GM06990 (cell line): ENCODE measurements around the gene CDH22.

Experiments
- DNase-seq: peaks from one replicate; pipeline ENCODE4 v3.0.0-alpha.2; 2011; ENCODE audit not compliant: insufficient read length; ENCODE audit errors: extremely low read depth
- H3K27me3 ChIP-seq: replicated peaks from 2 replicates; pipeline ENCODE4 v1.6.0; 2011; ENCODE audit warnings: low read length; ENCODE audit not compliant: control insufficient read depth, insufficient read depth
- H3K36me3 ChIP-seq: 2 replicates; pipeline ENCODE4 v1.5.1; 2011; ENCODE audit warnings: low read length; ENCODE audit not compliant: control insufficient read depth, insufficient read depth
- H3K4me3 ChIP-seq: replicated peaks from 2 replicates; pipeline ENCODE4 v1.5.1; 2011; ENCODE audit warnings: low read depth, mild to moderate bottlenecking, control low read depth, low read length
- TF ChIP-seq, protein P1 (sequence below): IDR thresholded peaks from 2 replicates; pipeline ENCODE4 v1.5.1; 2011; ENCODE audit warnings: low read length, control low read depth, mild to moderate bottlenecking, inconsistent platforms; ENCODE audit not compliant: insufficient read depth, poor library complexity, severe bottlenecking

The CDH22 gene

GRCh38 chr20:46174469-46175126, 133.7 kb downstream of the CDH22 start:
- peak; percentile 53 for DNase-seq
- H3K27me3 ChIP-seq, result peaks cover 2% of the 10 kb centered on the region
- TF ChIP-seq, protein P1, sequence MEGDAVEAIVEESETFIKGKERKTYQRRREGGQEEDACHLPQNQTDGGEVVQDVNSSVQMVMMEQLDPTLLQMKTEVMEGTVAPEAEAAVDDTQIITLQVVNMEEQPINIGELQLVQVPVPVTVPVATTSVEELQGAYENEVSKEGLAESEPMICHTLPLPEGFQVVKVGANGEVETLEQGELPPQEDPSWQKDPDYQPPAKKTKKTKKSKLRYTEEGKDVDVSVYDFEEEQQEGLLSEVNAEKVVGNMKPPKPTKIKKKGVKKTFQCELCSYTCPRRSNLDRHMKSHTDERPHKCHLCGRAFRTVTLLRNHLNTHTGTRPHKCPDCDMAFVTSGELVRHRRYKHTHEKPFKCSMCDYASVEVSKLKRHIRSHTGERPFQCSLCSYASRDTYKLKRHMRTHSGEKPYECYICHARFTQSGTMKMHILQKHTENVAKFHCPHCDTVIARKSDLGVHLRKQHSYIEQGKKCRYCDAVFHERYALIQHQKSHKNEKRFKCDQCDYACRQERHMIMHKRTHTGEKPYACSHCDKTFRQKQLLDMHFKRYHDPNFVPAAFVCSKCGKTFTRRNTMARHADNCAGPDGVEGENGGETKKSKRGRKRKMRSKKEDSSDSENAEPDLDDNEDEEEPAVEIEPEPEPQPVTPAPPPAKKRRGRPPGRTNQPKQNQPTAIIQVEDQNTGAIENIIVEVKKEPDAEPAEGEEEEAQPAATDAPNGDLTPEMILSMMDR, result peak; percentile 62
- no peaks in the 10 kb centered on the region for H3K36me3 ChIP-seq
- H3K4me3 ChIP-seq, result no peak overlapping the region

GRCh38 chr20:46173652-46174468, 134.4 kb downstream of the CDH22 start:
- DNase-seq, result no peak
- TF ChIP-seq, protein P1, result no peak
- H3K36me3 ChIP-seq, result no peaks in the 10 kb centered on the region
- H3K27me3 ChIP-seq, result peaks cover 4% of the 10 kb centered on the region
- no peak overlapping the region for H3K4me3 ChIP-seq

- DNase-seq, result no peak
- TF ChIP-seq, protein P1, result no peak
- Histone ChIP-seq H3K27me3 (peaks cover 4% of the 10 kb centered on the region), H3K4me3 (no peak overlapping the region), H3K36me3 (no peaks in the 10 kb centered on the region)
Measured at GRCh38 chr20:46172961-46173536, 135.2 kb downstream of the CDH22 start.

GRCh38 chr20:46172455-46172854, 135.8 kb downstream of the CDH22 start:
- no peaks in the 10 kb centered on the region for H3K36me3 ChIP-seq
- H3K27me3 ChIP-seq, result peaks cover 4% of the 10 kb centered on the region
- H3K4me3 ChIP-seq, result no peak overlapping the region
- TF ChIP-seq, protein P1, result no peak
- no peak for DNase-seq

DNA sequence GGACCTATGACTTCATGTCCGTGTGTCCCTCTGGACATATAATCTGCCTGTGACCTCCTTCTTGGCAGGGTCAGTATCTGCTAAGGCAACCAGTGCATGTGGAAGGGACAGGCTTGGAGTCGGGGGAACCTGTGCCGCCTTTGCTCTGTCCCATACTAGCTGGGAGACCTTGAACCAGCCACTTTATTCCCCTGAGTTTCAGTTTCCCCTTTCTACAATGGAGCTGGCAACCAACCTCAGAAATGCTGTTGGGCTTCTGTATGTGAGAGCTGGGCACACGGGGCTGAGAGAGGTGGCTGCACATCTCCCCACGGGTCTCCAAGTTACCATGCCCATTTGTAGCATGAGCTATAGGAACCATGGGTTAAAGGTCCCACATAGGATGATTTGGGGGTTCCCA, 136.4 kb downstream of the CDH22 start:
- no peak for DNase-seq
- TF ChIP-seq, protein P1, result no peak
- Histone ChIP-seq H3K36me3 (no peaks in the 10 kb centered on the region), H3K27me3 (peaks cover 4% of the 10 kb centered on the region), H3K4me3 (no peak overlapping the region)
